ENCODE data around the gene LAG3.
"Not testable (repeated sequence)": the region's sequence is repeated elsewhere in the genome, so short reads cannot be mapped to it uniquely, and the experiment has no call there.

LAG3 gene

DNA sequence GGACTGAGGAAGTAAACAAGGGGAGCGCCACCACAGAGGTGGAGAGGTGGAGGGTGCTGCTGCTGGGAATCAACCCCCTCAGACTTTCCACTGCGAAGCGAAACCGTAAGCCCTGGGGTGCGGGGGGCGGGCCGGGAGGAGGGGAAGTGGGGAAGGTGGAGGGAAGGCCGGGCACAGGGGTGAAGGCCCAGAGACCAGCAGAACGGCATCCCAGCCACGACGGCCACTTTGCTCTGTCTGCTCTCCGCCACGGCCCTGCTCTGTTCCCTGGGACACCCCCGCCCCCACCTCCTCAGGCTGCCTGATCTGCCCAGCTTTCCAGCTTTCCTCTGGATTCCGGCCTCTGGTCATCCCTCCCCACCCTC, at the start of gene LAG3:
TSS of gene LAG3 (plus strand) at position 190 of the 365 bp plus-strand sequence. CDS start 333 bp downstream, outside the sequence.
- no peak for DNase-seq

DNA sequence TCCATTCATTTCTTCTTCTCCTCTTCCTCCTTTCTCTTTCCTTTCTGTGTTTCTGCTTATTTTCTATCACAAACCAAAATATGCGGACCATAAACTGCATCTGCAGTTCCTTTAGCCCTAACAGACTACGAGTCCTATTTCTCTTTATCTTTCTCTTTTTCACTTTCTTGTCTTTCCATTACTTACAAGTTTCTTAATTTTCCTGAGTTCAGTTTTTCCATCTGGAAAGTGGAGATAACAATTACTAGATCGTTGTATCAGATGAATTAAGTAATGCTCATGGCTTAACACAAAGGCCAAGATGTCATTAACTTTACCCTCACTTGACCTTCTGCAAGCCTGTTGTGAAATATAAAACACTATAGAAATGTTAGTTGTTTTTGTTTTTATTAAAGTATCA, 49.5 kb upstream of the LAG3 start:
- no peak for DNase-seq

DNA sequence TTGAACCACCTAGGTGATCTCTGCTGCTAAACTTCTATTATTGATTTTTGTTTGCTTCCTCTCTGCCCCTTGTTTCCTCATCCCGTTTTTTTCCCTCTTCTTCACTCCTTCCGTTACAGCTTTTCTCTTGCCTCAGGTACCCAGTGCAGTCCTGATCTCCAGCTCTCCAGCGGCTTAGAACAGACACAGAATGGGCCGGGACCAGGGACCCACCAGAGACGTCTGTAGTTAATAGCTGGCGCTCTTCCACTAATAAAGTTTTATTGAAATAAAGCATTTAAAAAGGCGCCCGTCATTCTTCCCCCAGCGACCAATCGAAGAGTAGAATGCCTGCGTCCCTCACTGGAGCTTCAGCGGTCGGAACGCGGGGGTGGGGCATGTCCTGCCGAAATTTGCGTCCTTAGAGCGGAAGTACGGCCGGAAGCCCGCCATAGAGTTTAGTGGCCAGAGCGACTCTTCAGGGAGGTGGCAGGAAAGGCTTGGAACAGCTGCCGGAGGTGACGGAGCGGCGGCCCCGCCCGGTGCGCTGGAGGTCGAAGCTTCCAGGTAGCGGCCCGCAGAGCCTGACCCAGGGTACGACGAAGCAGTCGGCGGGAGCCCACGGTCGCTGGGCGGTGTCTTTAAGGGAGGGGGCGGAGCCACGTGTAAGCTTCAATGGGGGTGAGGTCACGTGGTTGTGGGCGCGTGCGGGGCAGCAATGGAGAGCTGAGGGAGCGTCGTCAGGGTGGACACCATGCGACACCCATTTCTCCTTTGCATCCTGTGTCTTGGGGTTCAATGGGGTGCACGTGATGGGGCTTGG, 48.5 kb upstream of the LAG3 start, which contains the start of gene COPS7A:
TSS of gene COPS7A (plus strand) at position 440 of the 802 bp plus-strand sequence. CDS start 611 bp downstream, outside the sequence.
- peak; percentile 62 to 99 (median 97) for DNase-seq

DNA sequence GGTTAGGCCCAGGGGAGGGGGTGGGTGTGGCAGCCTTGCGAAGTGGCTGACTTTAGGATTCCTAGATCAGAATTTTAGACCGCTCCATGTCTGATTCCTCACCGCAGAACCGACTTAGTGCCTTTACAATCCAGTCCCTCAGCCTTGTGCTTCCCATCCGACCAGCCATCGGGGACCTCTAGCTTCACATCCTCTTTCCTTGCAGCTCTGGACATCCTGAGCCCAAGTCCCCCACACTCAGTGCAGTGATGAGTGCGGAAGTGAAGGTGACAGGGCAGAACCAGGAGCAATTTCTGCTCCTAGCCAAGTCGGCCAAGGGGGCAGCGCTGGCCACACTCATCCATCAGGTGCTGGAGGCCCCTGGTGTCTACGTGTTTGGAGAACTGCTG, 47.9 kb upstream of the LAG3 start:
- peak in 12 of 56 donors; percentile 18 to 55 (median 39) for DNase-seq

DNA sequence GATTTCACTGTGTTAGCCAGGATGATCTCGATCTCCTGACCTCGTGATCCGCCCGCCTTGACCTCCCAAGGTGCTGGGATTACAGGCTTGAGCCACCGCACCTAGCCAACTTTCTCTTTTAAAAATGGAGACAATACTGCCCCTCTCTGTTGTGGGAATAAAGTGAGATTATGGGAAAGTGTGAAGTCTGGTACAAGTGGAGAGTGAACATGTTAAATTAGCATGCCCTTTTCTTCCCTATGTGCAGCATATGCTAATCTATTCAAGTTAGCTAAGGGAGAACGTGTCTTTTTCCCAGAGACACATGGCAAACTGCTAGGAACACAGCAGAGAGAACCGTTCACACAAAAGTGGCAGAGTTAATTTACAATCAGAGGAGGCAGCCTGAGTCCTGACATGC, 47.0 kb upstream of the LAG3 start:
- no peak for DNase-seq

DNA sequence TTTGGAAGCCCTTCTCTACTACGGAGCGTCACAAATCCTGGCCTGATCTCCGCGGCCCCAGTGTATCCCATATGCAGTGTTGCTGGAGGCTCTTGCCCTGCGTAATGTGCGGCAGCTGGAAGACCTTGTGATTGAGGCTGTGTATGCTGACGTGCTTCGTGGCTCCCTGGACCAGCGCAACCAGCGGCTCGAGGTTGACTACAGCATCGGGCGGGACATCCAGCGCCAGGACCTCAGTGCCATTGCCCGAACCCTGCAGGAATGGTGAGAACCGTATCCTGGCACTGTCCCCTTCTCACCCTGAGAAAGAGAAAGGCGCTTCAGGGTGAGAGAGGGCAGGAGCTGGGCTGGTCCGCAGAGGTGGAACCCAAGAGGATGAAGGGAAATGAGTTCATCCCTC, 43.1 kb upstream of the LAG3 start:
- no peak for DNase-seq

DNA sequence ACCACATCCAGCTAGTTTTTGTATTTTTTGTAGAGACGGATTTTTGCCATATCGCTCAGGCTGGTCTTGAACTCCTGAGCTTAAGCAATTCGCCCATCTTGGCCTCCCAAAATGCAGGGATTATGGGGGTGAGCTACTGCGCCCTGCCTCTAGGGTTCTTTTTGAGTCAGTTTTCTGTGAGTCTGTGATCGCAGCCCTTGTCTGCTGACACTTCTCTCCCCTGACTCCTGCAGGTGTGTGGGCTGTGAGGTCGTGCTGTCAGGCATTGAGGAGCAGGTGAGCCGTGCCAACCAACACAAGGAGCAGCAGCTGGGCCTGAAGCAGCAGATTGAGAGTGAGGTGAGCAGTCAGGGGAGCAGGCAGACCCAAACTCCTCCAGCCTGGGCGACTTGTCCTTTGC, 42.2 kb upstream of the LAG3 start:
- no peak for DNase-seq

DNA sequence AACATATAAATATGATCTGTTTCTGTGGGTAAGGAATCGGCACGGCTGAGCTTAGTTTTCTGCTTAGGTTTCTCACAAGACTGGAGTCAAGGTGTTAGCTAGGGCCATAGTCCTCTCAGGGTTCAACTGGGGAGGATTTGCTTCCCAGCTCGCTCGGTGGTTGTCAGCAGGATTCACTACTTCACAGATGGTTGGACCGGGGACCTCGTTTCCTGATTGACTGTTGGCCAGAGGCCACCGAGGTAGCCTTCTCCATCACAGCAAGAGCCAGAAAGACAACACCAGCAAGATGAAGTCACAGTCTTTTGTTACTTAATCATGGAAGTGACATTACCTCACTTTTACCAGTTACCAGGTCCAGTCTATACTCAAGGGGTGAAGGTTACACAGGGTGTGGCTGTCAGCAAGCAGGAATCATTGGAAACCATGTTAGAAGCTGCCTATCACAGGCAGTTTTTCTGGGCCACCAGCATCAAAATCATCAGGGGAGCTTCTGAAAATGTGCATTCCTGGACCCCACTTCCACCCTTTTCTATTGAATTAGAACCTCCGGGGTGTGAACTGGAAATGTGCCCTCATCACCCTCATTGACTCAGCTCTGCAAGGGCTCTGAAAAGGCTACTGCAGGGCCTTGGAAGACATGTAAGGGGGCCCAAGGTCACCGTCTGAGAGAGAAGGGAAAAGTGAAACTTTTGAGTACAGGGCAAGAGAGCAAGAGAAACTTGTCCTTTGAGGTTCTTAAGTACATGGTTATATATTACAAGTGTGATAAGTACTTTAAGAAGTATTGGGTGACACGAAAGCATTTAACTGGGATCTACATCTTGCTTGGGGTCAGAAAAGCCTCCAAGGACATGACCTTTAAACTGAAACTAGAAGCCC, 37.6 kb upstream of the LAG3 start:
- no peak for DNase-seq

DNA sequence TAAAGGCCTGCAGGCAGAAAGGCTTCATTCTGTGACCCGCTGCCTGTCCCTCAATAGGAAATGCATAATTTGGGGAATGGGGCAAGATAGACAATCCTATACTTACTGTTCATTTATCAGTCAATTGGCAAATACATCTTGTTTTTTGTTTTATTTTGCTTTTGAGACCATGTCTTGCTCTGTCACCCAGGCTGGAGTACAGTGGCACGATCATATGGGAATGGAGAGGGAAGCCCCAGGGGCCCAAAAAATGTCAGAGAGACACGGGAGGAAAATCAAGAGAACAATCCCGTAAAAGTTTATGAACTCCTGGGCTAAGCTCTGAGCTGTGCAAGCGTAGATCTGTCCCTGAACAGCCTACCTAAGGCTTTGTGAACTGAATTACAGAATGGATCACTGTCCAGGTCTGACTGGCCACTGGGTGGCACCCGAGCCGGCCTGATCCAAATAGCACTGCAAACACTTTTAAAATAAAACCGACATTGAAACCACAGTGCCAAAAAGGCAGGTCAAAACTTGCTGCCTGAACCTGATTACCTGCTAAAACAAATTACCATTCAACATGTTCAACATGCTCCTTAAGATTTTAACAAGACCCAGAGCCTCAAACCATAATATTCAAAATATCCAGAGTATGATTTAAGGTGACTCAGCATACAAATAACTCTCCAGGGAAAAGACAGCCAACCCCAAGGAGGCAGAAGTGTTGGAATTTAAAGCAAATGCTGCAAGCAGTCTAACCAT, 36.7 kb upstream of the LAG3 start:
- peak in 37 of 56 donors; percentile 1 to 80 (median 27) for DNase-seq

DNA sequence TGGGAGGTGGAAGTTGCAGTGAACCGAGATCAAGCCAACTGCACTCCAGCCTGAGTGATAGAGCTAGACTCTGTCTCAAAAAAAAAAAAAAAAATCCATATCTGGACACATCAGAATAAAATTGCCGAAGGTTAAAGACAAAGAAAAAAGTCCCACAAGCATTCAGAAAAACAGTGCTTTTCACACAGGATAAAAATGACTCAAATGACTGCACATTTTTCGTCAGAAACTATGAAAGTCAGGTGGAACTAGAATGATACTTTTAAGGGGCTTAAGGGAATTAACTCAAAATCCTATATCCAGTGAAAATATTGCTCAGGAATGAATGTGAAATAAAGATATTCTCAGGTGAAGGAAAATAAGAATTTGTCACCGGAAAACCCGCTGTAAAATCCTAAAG, 35.6 kb upstream of the LAG3 start:
- no peak for DNase-seq

DNA sequence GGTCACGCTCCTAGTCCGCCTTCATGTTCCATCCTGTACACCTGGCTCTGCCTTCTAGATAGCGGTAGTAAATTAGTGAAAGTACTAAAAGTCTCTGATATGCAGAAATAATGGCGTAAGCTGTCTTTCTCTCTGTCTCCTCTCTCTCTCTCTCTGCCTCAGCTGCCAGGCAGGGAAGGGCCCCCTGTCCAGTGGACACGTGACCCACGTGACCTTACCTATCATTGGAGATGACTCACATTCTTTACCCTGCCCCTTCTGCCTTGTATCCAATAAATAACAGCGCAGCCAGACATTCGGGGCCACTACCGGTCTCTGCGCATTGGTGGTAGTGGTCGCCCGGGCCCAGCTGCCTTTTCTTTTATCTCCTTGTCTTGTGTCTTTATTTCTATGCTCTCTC, 30.2 kb upstream of the LAG3 start:
- DNase-seq: not testable (repeated sequence)

DNA sequence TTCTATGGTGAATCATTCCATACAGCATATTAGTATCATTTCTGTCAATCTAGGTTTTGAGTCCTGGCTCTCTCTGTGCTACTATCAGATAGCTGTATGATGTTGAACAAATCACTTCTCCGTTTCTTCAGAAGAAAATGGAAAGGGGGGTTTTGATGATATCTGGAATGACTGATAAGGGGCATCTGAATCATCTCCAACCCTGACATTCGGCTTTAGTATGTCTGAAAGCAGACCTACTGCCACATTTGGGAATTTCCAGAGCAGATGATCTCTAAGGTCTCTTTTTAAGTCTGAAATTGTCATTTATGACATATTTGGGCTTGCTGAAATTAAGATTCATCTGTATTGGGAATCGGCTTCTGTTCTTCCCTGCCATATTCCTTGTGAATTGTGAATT, 29.5 kb upstream of the LAG3 start:
- no peak for DNase-seq

DNA sequence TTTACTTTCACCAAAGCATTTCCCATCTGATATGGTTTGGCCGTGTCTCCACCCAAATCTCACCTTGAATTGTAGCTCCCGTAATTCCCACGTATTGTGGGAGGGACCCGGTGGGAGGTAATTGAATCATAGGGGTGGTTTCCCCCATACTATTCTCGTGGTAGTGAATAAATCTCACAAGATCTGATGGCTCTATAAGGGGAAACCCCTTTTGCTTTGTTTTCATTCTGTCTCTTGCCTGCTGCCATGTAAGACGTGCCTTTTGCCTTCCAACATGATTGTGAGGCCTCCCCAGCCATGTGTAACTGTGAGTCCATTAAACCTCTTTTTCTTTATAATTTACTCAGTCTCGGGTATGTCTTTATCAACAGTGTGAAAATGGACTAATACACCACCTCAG, 29.0 kb upstream of the LAG3 start:
- not testable (repeated sequence) for DNase-seq

DNA sequence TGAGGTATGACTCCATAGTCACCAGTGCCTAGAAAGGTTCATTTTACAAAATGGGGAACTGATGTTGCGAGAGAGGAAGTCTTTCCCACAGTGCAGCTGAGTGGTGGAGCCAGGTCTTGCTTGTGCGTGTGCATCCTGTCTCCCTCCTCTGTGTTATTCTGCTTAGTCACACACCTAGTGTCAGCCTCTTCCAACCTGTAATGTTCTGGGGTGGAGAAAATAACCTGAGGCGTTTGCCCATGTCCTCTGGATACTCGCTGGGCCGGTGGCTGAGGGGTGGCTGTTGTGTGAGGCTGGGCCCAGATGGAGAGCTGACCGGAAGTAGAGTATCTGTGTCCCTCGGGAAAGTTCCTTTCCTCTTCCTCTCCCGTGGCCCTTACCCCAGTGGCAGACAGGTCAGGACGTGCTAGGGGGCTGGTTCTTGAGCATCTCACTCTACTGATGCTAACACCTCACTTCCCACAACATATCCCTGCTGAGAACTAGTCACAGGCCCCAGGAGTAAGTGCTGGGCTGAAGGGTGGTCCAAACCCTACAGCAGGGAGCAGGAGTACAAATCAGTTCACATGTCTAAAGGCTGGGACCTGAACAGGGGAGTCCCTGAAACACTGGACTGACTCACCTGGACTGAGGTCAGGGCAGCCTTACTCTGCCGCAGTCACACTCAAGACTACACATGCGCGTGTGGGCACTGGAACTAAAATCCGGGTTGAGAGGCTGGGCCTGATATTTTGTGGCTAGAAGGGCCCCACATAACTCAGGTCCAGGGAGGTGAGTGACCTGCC, 26.4 kb upstream of the LAG3 start:
- no peak for DNase-seq

DNA sequence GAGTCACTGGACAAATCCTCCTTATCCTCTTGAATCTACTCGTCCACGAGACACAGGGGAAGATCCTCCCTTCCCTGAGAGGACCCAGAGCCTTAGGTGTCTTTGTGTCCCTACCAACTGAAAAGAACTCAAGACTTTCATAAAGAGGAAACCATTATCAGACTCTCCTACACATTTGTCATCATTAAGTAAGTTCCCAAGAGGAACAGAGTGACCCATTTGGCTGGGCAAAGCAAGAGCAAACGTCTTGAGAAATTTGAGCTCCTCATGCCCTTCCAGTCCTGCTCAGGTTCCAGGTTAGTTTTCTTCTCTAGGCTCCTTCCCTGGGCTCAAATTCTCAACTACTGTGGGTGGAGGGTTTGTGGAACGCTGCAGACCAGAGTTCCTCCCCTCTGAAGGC, 25.1 kb upstream of the LAG3 start:
- no peak for DNase-seq

DNA sequence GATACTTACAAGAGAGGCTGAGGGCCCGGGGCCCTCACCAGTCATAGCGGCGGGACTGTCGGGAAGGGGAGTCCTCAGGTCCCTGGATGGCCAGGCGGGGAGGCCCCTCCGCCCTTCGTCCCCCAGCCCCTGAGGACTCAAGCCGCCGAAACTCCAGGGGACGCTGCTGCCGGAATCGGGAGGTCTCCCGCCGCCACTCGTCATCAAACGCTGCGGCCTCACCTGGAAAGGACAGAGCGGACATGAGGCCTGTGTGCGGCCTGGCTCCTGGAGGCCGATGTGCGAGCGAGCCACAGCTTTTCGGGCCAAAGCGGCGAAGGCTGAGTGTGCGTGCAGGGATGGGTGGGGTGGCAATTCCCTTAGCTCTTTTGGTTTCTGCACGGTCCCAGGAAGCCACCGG, 23.6 kb upstream of the LAG3 start:
- DNase-seq: no peak

DNA sequence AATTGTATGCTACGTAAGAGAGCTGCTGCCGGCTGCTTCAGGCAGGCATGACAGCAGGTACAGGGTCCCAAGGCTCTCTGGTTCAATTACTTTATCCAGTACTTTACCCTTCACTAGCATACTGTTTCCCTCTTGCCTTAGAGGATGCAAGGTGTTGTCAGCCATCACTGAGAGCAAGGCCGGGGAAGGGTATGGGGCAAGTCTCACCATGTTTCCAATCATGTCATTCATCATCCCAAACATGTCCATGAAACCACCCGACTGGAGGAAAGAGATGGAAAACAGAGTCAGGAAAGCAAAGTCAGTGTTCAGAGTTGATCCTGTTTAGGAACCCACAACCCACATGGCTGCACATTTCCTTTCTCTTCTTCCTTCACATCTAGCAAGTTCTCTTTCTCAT, 21.8 kb upstream of the LAG3 start:
- no peak for DNase-seq

DNA sequence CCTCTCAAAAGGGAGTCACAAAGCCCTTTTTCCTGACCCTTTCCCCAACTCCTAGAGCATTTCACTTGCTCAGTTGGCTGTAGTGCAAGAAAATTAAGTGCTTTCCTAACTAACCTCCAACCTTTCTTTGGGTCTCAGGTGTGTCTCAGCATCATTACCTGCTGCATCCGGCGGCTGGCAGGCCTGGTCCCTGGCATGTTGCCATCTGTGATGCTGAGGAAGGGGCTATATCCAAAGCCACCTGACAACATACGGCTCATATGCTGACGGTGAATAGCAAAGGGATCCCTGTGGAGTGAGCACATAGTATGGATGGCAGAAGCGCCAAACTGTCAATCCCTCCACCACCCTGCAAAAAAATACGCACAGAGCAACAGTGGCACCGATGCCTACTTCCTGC, 20.6 kb upstream of the LAG3 start:
- DNase-seq: no peak

DNA sequence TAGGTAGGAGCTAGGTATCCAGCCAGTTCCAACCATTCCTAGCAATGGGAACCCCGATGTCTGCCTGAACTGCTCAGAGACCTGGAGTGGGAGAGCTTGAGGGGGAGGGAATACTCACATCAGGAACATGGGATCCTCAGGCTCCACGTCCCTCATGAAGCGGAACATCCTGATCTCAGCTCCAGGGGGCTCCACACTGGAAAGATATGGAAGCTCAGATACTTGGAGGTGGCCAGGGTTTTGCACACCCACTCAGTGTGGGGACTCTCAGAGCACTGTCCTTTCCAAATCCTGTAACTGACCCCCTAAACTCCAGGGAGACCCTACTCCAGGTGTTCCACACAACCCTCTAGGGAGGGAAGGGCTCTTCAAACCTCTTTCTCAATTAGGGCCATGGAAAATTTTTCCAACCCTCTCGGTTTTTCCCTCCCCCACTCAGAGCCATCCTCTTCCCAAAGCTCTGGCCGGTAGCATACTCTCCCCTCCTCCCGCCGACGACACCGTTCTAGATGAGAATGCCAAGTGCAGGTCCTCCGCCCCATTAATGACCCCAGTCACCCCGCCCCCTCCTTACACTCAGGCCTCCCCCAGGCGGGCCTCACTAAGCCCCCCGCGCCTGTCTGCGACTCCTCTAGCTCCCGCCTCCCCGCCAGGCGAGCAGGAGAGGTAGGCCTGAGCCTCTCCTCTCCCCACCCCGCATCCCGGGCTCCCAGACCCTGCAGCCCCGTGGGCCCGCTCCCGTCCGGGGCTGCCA, 20.0 kb upstream of the LAG3 start:
- DNase-seq: peak in 14 of 56 donors; percentile 8 to 76 (median 36)

All from amygdala (tissue), 56 donors.